GM10248 (cell line): Measurements from ENCODE around the gene LSM4.

ENCODE experiments used
- CTCF ChIA-PET: fragments of 300-600 bp; sonication (Branson Sonifier 250); formaldehyde crosslinking; extraction: SDS; loops from one replicate; lab custom pipeline; 2021; ENCODE audit warnings: antibody characterized with exemption; lab: Yijun Ruan, JAX
- POLR2A ChIA-PET: fragments of 350-650 bp; sonication (Branson Sonifier 250); formaldehyde crosslinking; extraction: SDS; loops from one replicate; lab custom pipeline; 2020; ENCODE audit warnings: antibody characterized with exemption; lab: Yijun Ruan, JAX
- DNase-seq: peaks from one replicate; pipeline ENCODE4 v3.0.0; 2012; ENCODE audit errors: extremely low spot score
- TF ChIP-seq, protein P1 (sequence below): IDR thresholded peaks from 2 replicates; pipeline ENCODE4 v1.5.1; 2012; ENCODE audit warnings: mild to moderate bottlenecking, low read depth; ENCODE audit errors: extremely low read depth, missing control alignments, control extremely low read depth

The LSM4 gene

DNA sequence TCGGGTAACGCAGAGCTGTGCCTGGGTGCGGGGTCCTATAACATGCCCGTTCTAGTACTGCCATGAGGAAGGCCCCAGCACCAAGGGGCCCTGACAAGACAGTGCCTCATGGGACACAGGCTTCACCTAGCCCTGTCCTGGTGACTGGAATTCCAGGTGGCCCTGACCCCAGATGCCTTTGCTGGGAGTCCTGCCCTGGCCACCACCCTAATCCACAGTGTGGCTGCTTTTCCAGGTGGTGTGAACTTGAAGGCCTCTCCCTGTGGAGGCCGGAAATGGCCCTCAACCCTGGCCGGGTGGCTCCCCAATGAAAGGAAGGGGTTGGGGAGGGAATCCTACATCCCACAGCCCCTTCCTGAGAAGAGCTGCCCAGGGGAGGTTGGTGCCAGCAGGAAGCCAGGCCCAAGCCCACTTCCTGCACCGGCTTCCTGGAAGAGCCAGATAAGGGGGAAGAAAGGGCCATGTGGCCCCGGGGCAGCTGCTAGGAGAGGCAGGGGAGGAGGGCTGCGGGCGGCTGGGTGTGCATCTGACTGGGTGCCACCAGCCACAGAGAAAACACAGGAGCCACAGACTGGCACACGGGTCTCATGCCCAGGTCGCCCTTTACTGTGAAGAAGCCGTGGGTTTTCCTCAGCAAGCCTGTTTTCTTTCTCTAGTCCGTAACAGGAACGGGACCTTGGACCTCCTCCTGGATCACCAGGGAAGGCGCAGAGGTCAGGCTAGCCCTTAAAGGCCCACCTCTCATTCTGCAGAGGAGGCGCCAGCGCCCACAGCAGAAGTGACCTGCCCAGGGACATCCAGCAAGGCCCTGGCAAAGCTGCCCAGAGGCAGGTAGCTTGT lies 4.7 kb downstream of the LSM4 start:
- ChIA-PET POLR2A (interaction anchor here (0.9 to 8.0 kb wide), 3 partner anchors 10 to 114 kb away, joined by 4 to 154 read pairs (median 4); partner anchors contain the start of genes JUND and RAB3A), CTCF (interaction anchor here (1.2 to 9.4 kb wide), 5 partner anchors 9 to 153 kb away, joined by 3 to 141 read pairs (median 4); partner anchors contain the start of gene JUND)
- TF ChIP-seq, protein P1, sequence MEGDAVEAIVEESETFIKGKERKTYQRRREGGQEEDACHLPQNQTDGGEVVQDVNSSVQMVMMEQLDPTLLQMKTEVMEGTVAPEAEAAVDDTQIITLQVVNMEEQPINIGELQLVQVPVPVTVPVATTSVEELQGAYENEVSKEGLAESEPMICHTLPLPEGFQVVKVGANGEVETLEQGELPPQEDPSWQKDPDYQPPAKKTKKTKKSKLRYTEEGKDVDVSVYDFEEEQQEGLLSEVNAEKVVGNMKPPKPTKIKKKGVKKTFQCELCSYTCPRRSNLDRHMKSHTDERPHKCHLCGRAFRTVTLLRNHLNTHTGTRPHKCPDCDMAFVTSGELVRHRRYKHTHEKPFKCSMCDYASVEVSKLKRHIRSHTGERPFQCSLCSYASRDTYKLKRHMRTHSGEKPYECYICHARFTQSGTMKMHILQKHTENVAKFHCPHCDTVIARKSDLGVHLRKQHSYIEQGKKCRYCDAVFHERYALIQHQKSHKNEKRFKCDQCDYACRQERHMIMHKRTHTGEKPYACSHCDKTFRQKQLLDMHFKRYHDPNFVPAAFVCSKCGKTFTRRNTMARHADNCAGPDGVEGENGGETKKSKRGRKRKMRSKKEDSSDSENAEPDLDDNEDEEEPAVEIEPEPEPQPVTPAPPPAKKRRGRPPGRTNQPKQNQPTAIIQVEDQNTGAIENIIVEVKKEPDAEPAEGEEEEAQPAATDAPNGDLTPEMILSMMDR = no peak
- DNase-seq = no peak

DNA sequence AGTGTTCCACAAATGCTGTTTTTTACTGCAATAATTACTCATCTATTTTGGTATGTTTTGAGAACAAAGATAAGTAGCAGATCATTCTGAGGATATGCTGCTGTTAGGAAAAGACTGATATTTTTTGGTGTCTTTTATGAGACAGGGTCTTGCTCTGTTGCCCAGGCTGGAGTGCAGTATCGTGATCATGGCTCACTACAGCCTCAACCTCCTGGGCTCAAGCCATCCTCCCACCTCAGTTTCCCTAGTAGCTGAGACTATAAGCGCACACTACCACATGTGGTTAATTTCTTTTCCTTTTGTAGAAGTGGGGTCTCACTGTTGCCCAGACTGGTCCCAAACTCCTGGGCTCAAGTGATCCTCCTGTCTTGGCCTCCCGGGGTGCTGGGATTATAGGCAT lies 9.5 kb downstream of the LSM4 start:
- no peak for DNase-seq
- ChIA-PET POLR2A (no interaction called here), CTCF (interaction anchor here (0.8 to 8.8 kb wide), 4 partner anchors 9 to 35 kb away, joined by 3 to 86 read pairs (median 5); partner anchors contain the start of gene LSM4)
- TF ChIP-seq, protein P1 = no peak

DNA sequence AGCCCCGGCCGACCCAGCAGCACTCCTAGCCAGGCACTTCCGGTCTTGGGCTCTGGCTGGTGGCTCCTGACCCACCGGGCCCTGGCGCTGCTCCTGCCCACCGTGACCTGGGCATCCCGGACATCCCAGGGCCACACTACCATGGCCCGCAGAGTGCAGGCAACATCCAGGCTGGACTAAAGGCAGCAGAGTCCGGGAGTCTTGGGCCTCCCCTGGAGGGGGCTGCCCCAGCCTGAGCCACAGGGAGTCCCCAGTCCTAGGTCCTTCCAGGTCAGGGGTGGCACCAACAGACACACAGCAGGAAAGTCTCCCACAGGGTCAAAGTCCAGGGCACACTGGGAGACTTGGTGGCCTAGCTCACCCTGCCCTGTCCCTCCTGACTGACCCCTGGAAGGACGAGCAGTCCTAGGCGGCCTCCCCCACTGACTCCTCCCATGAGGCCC lies 10.8 kb downstream of the LSM4 start:
- ChIA-PET POLR2A (interaction anchor here (0.8 kb wide), 1 partner anchor 30 kb away, joined by 3 read pairs; the partner anchor contains the start of gene JUND), CTCF (interaction anchor here (1.1 to 2.6 kb wide), 2 partner anchors 16 to 20 kb away, joined by 3 to 16 read pairs; no protein-coding TSS in a partner anchor)
- no peak for DNase-seq
- TF ChIP-seq, protein P1 = no peak

DNA sequence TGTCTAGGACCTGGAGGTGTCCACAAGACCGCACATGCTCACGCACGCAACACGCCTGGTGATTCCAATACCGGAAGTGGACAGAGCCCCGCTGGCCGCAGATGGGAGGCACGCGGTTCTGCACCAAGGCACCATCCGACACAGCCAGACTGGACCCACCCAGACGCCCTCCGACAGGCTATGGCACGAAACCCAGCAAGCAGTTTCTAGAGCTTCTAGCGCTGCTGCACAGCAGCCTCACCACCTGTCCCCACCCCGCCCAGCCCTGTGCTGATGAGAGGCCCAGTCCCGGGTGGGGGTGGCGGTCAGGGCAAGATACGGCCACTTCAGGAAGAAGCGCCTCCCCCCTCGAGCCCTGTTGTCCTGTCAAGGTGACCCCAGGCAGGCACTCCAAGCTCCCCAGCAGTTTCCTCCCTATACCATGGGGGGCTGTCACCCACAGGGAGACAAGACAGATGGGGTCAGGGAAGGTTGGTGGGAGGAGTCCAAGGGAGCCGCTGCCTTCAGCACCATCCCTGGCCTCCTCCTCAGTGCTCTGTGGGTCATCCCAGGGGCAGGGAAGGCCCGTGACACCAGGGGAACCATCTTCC lies 11.3 kb downstream of the LSM4 start:
- ChIA-PET CTCF (interaction anchor here (1.1 to 2.6 kb wide), 3 partner anchors 17 to 32 kb away, joined by 3 to 16 read pairs (median 7); no protein-coding TSS in a partner anchor), POLR2A (interaction anchor here (0.8 kb wide), 1 partner anchor 30 kb away, joined by 3 read pairs; the partner anchor contains the start of gene JUND)
- no peak for DNase-seq
- TF ChIP-seq, protein P1 = no peak

DNA sequence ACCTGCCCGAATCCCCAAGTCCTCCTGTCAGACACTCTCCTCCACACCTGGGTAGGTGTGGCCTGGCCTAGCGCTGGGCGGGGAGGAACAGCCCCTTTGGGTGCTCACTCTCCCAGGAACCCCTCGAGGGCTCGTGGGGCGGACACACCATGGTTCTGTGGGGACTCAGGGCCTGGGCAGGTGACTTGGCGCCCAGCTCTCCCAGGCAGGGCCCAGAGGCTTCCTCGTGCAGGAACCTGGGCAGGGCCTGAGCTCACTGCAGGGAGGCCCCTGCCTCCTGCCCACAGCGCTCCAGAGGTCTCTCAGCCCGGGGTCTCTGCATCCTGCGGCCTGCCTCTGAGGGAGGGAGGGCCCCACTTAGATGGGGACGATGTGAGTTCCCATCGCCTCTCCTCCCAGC lies 11.9 kb downstream of the LSM4 start:
- TF ChIP-seq, protein P1 = no peak
- ChIA-PET POLR2A (no interaction called here), CTCF (interaction anchor here (1.3 to 2.6 kb wide), 3 partner anchors 18 to 31 kb away, joined by 3 to 16 read pairs (median 7); no protein-coding TSS in a partner anchor)
- no peak for DNase-seq
